ENCODE data around the gene RMND5A.

- TF ChIP-seq REST (tag by site-specific recombination; IDR thresholded peaks at IDR 0.05) = no peak
- TF ChIP-seq ZNF24 (tag by site-specific recombination; IDR thresholded peaks at IDR 0.05) = no peak
- TF ChIP-seq KLF1 (tag by site-specific recombination; IDR thresholded peaks at IDR 0.05) = no peak
- no peak for TF ChIP-seq SETDB1 (IDR thresholded peaks at IDR 0.05; ENCODE audit: insufficient read length, low read length)
- TF ChIP-seq SCRT1 (tag by site-specific recombination; IDR thresholded peaks at IDR 0.05; ENCODE audit: borderline replicate concordance) = no peak
- no peak for TF ChIP-seq CTCF (tag by site-specific recombination; IDR thresholded peaks at IDR 0.05)
- TF ChIP-seq ATF2 (tag by site-specific recombination; IDR thresholded peaks at IDR 0.05; ENCODE audit: low read depth) = no peak
These were observed 105.1 kb downstream of the RMND5A start for GRCh38 chr2:86825036-86825692.
